ENCODE measurements around the gene EPN3.

EPN3 gene

GRCh38 chr17:50550661-50551432, 18.3 kb downstream of the EPN3 start:
- no peak for DNase-seq

- DNase-seq, result no peak
These were observed 18.9 kb downstream of the EPN3 start for GRCh38 chr17:50551433-50551815.

- DNase-seq, result no peak
These were observed 19.3 kb downstream of the EPN3 start for GRCh38 chr17:50551884-50552283.

GRCh38 chr17:50554201-50554600, 21.7 kb downstream of the EPN3 start:
- DNase-seq, result no peak

- no peak for DNase-seq
These were observed 24.3 kb downstream of the EPN3 start for GRCh38 chr17:50556803-50557202.

GRCh38 chr17:50557630-50558029, 25.1 kb downstream of the EPN3 start:
- no peak for DNase-seq

- DNase-seq, result no peak
These were observed 25.6 kb downstream of the EPN3 start for GRCh38 chr17:50558091-50558490.

- no peak for DNase-seq
These were observed 26.0 kb downstream of the EPN3 start for GRCh38 chr17:50558581-50558940.

GRCh38 chr17:50558941-50559614, 26.5 kb downstream of the EPN3 start:
- no peak for DNase-seq

- no peak for DNase-seq
These were observed 27.2 kb downstream of the EPN3 start for GRCh38 chr17:50559674-50560184.

- peak; percentile 74 to 88 (median 83) for DNase-seq
These were observed 27.8 kb downstream of the EPN3 start, which contains the start of gene CACNA1G for GRCh38 chr17:50560185-50560824. TSS of gene CACNA1G (plus strand) at chr17:50560715. CDS start at chr17:50561460, 745 bp downstream.

- DNase-seq, result no peak
These were observed 28.6 kb downstream of the EPN3 start for GRCh38 chr17:50560931-50561745.

- DNase-seq, result no peak
These were observed 29.2 kb downstream of the EPN3 start for GRCh38 chr17:50561746-50562141.

- DNase-seq, result peak in 1 of 5 experiments; percentile 38
These were observed 29.9 kb downstream of the EPN3 start for GRCh38 chr17:50562242-50563091.

GRCh38 chr17:50563092-50563511, 30.6 kb downstream of the EPN3 start:
- DNase-seq, result no peak

- peak in 1 of 5 experiments; percentile 43 for DNase-seq
These were observed 32.4 kb downstream of the EPN3 start for GRCh38 chr17:50564916-50565315.

- no peak for DNase-seq
These were observed 33.1 kb downstream of the EPN3 start for GRCh38 chr17:50565402-50566350.

- no peak for DNase-seq
These were observed 34.4 kb downstream of the EPN3 start for GRCh38 chr17:50566886-50567285.

- no peak for DNase-seq
These were observed 36.1 kb downstream of the EPN3 start for GRCh38 chr17:50568659-50569058.

- no peak for DNase-seq
These were observed 37.1 kb downstream of the EPN3 start for GRCh38 chr17:50569592-50569991.

Measured in T-helper 2 cell (primary cell).